GM19043 (cell line): Measurements from ENCODE around the gene PMAIP1.
"Not testable (repeated sequence)": the region's sequence is repeated elsewhere in the genome, so short reads cannot be mapped to it uniquely, and the experiment has no call there.

ENCODE experiments used
- ATAC-seq: cut with Tn5 transposase; IDR thresholded peaks from one replicate; pipeline ENCODE4 v1.9.1; 2021; ENCODE audit warnings: low read depth; ENCODE audit not compliant: unreplicated experiment

The PMAIP1 gene

DNA sequence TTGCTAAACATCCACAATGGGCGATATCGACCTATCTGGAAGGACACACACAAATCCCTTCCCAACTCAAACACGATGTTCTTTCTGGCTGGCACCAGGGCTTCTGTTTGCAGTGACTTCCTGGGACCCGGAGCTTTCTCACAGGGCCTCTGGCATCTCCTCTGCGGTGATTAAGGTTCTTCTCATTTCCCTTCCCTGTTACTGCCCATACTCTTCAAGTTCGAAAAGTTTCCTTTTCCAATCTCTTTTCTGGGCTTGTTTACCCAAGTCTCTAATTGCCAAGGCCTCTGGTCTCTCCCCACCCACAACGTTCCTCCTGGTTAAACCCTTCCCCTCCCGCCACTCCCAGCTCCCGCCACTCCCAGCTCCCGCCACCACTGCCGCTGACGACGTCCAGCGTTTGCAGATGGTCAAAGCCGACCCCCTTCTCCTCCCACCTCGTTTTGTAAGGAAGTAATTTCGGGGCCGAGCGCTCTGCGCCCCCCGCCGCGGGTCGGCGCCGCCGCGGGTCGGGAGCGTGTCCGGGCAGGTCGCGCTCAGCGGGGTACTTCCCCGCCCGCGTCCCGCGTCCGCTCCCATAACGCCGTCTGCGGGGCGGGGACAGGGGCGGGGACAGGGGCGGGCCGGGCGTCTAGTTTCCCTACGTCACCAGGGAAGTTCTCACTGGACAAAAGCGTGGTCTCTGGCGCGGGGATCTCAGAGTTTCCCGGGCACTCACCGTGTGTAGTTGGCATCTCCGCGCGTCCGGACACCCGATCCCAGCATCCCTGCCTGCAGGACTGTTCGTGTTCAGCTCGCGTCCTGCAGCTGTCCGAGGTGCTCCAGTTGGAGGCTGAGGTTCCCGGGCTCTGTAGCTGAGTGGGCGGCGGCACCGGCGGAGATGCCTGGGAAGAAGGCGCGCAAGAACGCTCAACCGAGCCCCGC lies at the start of gene PMAIP1:
PMAIP1 (plus strand) TSS at position 699 of the 924 bp plus-strand sequence; CDS start at position 881, 182 bp downstream.
- ATAC-seq: peak; percentile 57

DNA sequence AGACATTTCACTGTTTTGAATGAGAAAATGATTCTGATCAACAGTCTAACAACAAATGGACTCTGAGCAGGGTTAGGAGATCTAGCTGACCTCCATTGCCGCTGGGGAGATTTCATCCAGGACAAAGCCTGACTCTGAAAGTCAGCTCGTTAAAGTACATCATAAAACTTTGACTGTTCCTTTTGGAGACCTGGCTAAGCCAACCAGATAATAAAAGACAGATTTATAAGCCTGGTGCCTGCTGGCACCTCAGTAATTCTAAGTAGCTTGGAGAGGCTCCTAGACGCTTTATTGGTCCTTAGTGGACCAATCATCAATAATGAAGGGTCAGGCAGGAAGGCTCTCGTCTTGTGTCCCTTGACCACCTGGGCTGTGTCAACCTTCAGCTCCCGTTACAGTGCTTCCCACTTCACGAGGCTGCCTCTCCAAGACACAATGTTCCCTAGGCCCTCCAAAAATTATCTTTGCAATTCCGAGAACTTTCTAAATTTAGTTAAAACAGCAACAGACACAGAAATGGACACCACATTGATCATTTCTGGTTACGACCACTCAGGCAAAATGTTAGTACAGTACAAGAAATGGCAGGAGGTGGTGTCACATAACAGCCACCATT lies 47.9 kb upstream of the PMAIP1 start:
- ATAC-seq: no peak

DNA sequence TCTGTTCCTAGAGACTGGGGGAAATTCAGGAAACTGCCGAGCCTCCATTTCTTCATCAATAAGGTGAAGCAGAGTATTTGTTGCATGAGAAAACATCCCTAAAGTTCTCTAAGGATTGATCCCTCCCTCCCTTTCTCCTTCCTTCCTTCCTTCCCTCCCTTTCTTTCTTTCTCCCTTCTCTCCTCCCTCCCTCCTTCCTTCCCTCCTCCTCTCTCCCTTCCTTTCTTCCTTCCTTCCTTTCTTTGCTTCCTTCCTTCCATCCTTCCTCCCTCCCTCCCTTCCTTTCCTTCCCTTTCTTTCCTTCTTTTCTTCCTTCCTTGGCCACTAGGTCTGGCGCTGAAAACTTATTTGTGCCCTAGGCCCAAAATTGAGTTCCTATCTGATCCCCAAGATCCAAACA lies 47.2 kb upstream of the PMAIP1 start:
- no peak for ATAC-seq

DNA sequence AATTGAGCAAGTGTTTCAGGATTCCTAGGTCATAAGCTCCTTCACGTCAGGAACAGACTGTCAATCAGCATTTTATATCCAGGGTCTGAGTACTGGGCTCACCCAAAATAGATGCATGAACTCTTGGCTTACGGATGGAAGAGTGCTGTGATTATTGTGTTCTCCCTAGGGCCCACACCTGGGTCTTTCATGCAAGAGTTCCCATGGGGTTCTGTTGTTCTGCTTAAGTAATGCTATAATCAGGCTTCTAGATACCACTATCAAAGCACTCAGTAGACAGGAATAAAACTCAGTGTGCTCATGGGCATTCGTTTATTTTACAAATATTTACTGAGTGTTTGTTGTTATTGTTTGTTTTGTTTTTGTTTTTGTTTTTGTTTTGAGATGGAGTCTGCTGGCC lies 46.4 kb upstream of the PMAIP1 start:
- no peak for ATAC-seq

DNA sequence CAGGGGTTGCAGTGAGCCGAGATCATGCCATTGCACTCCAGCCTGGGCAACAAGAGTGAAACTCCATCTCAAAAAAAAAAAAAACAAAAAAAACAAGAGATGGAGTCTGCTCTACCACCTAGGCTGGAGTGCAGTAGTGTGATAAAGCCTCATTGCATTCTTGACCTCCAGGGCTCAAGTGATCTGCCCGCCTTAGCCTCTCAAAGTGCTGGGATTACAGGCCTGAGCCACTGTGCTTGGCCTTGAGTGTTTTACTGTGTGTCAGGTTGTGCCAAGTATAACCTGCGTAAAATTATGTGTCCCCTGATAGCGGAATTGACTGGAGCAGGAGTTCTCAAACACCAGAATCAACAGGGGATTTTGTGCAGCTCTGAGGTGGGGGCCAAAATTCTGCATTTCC lies 45.8 kb upstream of the PMAIP1 start:
- not testable (repeated sequence) for ATAC-seq

DNA sequence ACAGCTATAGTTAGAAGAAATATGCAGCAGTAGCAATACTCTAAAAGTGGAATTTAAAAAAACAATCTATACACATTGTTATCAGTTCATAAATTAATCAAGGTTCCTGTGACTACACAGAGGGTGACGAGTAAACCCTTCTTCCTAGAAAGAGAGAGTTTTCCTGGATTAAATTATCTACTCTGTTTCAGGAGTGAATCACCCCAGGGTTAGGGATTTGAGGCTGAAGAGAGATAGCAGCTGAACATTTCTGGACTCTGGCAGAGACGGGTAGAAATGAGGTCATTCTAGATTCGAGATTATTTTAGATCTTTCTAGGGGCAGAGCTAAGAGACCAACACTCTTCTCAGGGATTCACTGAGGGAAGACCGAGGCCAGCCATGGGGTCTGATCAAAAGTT lies 38.8 kb upstream of the PMAIP1 start:
- no peak for ATAC-seq

DNA sequence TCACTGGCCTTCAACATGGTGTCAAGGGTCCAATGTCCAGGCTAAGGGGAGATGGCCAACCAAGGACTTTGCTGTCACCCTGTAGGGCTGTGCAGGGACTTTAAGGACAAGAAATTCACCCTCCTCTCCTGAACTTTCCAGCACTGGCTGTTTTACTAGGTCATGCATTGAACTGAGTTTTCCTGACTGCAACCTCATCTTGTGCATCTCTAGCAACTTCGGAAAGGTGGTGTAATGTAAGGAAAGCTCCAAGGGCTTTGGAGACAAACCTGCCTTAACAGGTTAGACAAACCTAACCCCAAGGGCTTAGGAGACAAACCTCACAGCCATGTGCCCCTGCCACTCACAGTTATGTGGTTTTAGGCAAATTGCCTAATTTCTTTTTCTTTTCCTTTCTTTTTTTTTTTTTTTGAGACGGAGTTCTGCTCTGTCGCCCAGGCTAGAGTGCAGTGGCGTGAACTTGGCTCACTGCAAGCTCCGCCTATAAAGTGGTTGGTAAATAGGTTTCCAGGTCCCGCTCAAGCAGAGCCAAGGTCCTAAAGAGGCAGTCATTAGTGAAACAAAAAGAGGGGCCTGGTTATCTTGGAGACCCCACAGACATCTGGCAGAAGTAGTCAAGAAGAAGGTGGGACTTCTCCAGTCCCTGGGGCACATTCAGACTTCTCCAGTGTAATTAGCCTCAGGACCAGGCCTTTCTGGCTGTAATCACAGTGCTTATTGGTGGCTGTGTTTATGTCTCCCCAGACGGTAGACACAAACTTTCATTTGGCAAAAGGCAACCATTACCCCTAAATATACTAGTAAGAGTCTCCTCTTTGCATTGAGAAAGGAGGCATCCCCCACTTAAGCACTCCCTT lies 37.6 kb upstream of the PMAIP1 start:
- peak; percentile 62 for ATAC-seq

DNA sequence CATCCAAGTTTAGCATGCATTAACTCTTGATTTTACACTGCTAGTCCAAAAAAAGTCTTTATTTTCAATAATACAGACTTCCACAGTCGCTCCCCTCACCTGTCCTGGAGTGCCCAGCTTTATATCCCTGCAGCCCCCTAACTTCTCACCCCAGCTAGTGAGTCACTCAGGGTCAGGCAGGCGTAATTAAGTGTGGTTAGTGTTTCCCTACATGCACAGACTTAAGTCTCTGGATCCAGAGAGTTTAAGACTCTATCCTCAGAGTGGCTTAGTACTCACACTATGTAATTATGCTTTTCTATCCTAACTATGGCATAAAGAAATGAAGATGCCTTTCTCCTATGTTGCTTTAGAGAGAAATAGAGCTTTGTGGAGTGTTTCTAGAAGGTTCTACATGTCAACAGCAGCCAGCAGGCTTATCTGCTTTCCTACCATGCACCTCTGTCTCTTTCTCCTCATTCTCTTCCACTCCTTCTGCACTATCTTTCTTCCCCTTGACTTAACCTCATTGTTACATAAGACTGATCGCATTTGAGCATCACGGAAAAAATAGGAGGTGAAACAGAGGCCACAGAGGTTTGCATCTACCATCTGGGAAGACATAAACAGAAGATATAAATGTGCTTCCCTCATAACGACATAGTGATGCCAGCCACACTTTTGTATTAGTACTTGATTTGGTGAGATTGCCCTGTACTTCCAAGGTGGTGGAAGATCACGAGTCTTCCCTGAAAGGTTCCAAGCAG lies 34.4 kb upstream of the PMAIP1 start:
- ATAC-seq: no peak

DNA sequence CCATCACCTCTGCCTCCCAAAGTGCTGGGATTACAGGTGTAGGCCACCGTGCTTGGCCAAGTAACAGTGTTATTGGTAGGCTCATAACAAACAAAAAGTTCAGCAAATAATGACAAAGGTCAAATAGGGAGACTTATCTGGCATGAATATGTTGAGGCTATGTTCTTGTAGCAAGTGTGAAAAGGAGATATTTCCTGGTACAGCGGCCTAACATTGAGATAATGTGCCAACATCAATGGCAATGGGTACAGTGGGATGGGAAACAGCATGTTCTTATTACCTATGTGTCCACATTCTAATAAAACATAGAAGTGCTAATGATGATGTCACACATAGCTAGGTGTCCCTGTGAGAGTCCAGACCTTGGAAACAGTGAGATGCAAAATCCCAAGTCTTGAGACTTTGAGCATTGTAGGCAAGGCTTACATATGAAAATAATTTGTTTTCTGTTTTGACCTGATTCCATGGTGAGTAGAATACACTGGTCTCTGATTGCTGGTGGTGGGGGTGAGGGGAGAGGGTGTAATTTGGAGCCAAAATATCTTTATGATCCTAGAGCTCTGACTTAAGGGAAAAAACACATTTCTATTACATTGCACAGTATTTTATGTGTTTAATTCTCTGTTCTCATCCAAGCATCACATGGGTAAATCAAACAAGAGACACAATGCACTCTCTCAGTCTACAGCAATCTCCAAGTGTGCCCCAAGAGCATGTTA lies 33.1 kb upstream of the PMAIP1 start:
- no peak for ATAC-seq

DNA sequence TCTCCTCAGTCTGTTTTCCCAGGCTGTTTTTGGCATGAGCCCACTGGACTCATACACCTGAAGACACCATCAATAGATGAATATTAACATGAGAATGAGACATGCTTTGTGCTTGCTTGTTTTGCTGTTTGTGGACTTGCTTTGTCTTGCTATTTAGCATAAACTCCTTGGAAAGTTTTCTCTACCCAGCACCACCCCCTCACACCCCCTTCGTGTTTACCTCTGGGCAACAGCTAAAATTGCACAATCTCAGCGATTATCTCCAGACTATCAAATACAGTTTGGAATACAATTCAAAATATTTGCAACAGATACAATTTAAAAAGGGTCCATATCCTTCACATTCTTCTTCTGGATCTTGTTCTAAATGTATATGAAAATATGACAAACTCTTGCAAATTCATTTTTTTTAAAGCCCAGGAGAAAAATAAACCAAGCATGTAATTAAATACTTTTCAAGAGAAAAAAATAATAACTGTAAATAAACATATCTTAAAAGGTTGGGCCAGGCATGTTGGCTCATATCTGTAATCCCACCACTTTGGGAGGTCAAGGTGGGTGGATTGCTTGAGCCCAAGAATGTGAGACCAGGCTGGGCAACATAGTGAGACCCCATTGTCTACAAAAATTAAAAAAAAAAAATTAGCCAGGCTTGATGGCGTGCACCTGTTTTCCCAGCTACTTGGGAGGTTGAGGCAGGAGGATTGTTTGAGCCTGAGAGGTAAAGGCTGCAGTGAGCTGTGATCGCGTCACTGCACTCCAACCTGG lies 32.3 kb upstream of the PMAIP1 start:
- ATAC-seq: no peak

DNA sequence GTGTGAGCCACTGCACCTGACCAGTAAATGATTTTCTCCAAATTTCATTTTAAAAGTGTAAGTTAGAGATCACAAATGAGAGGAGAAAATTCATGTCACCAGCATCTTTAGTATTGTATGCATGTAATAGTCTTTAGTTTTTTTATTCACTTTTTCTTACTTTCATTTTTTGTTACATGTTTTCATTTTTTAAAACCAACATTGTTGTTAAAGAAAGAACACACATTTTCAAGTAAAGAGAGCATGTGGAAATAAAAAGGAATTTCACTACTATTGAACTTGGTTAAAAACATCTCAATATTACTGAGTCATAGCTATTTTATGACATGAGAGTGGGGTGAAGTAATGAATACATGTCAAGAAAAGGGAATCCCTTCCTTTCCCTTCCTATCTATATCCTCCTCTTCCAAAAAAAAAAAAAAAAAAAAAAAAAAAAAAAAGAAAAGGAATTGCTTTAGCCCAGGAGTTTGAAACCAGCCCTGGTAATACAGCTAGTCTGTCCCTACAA lies 29.1 kb upstream of the PMAIP1 start:
- ATAC-seq: no peak

DNA sequence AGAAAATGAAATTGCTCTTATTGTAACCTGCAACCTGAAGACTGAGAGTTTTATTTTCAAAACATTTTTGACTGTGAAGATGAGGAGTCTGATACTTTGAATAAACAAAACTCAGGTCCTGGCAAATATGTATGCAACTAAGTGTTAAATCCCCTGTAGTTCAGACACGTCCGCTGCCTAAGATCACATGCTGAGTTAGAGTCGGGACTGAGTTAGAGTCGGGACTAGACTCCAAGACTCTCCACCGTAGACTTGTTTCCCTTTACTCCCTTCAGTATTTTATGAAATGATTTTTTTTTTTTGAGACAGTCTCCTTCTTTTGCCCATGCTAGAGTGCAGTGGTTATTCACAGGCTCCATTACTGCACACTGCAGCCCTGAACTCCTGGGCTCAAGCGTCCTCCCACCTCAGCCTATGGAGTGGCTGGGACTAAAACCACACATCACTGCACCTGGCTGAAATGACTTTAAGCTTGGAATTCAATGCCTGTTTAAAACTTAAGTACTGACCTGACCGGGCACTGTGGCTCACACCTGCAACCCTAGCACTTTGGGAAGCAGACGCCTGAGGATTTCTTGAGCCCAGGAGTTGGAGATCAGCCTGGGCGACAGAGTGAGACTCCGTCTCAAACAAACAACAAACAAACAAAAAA lies 28.0 kb upstream of the PMAIP1 start:
- ATAC-seq: no peak

DNA sequence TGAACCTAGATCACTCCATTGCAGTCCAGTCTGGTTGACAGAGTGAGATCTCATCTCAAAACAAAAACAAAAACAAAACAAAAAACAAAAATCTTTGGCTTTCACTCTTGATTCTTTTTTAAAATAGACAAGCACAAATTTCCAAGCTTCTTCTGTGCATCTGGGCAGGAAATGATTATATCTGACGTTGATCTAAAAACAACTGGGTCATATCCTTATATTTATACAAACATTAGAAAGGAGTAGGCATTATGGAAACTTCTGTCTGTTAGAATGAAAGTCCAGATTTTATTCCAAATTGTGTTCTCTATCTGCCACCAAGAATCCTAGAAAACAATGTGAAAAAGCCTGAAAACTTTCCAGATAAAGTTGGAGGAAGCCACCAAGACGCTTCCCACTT lies 26.2 kb upstream of the PMAIP1 start:
- ATAC-seq: no peak

DNA sequence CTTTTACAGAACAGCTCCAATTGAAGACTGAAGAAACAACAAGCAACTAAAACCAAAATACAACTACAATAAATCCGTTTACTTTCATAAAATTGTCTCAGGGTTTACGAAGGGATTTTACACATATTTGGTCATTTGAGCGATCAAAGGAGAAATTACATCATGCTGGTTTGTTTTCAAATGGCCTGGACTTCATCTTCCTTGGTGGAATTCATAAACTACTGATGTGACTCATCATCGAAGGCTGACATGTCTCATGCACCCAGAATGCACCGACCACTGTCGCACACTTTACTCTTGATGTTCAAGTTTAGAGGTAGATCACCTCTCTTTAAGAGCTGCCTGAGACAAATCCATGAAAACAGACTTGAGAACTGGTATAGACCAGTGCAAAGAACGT lies 25.6 kb upstream of the PMAIP1 start:
- no peak for ATAC-seq

DNA sequence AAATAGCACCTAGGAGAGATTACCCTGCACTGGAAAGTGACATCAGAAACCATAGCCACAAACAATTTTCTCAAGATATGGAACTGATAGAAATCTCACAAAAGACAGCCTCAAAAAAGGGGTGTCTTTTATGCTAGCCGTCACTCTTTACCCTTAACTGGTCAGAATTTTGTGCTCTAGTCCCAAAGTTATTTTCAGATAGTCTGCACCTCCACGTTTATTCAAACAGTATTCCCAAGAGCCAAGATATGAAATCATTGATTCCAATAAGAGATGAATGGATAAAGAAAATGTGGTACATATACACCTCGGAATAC lies 23.5 kb upstream of the PMAIP1 start:
- peak; percentile 70 for ATAC-seq

DNA sequence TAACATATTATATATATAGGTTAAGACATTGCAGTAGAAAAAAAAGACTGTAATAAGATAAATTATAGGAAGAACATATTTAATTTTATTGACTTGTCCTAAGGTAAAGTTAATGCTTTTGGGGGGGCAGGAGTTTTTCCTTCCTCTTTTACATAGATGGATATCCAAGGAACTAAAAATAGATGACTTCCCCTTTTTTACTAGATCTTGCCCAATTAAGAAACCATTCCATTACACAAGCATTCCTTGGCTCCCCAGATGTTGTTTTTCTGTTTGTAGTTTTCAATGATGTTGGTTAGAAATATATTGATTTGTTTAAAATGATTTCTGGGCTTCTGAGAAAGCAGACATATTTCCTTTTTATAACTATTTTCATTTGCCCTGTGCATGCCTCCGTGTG lies 22.4 kb upstream of the PMAIP1 start:
- no peak for ATAC-seq

DNA sequence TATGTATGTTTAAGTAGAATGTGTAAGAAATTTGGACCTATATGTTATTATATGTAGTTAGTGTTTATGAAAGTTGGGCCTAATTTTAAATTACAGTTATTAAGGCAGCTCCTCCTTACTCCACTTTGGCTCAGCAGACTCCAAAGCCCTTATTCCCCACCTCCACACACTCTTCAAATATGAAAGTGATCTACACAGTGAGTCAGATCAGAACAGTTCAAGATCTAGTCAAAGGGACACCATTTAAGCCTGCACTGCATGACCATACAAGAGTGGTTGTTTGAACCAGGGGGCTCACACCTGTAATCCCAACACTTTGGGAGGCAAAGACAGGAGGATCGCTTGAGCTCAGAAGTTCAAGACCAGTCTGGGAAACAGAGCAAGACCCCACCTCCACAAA lies 21.2 kb upstream of the PMAIP1 start:
- ATAC-seq: peak; percentile 36
